Measurements from ENCODE around the gene DPP10.
"Not testable (repeated sequence)": the region's sequence is repeated elsewhere in the genome, so short reads cannot be mapped to it uniquely, and the experiment has no call there.

Gene DPP10

GRCh38 chr2:115386465-115386864, 944.0 kb downstream of the DPP10 start:
- Histone ChIP-seq H3K4me1 (ENCODE audit: control insufficient read depth in 1 of 2, insufficient read depth in 2 of 2, low read length in 2 of 2) (no peaks in the 10 kb centered on the region), H3K27ac (ENCODE audit: low read length) (no peak overlapping the region), H3K36me3 (ENCODE audit: control insufficient read depth in 1 of 2, insufficient read depth in 2 of 2, low read length in 2 of 2) (no peaks in the 10 kb centered on the region)

GRCh38 chr2:115389024-115389423, 946.6 kb downstream of the DPP10 start:
- Histone ChIP-seq H3K36me3 (ENCODE audit: control insufficient read depth in 1 of 2, insufficient read depth in 2 of 2, low read length in 2 of 2) (no peaks in the 10 kb centered on the region), H3K27me3 (ENCODE audit: low read depth, low read length) (no peaks in the 10 kb centered on the region), H3K4me3 (ENCODE audit: low read depth in 1 of 2, low read length in 2 of 2) (no peak overlapping the region), H3K4me1 (ENCODE audit: control insufficient read depth in 1 of 2, insufficient read depth in 2 of 2, low read length in 2 of 2) (no peaks in the 10 kb centered on the region), H3K27ac (ENCODE audit: low read length) (no peak overlapping the region), H3K9me3 (ENCODE audit: control insufficient read depth in 1 of 2, low read length in 2 of 2) (no peaks in the 10 kb centered on the region)

More at GRCh38 chr2:115386465-115386864, 944.0 kb downstream of the DPP10 start:
- Histone ChIP-seq H3K4me3 (ENCODE audit: low read depth in 1 of 2, low read length in 2 of 2) (no peak overlapping the region), H3K27me3 (ENCODE audit: low read depth, low read length) (no peaks in the 10 kb centered on the region), H3K9me3 (ENCODE audit: control insufficient read depth in 1 of 2, low read length in 2 of 2) (peaks cover 0 to 7% of the 10 kb centered on the region in 2 donors)

GRCh38 chr2:115389898-115390565, 947.6 kb downstream of the DPP10 start:
- H3K36me3 ChIP-seq (ENCODE audit: control insufficient read depth in 1 of 2, insufficient read depth in 2 of 2, low read length in 2 of 2): no peaks in the 10 kb centered on the region
- H3K9me3 ChIP-seq (ENCODE audit: control insufficient read depth in 1 of 2, low read length in 2 of 2): no peaks in the 10 kb centered on the region

GRCh38 chr2:115396579-115396978, 954.1 kb downstream of the DPP10 start:
- Histone ChIP-seq H3K9me3 (ENCODE audit: control insufficient read depth in 1 of 2, low read length in 2 of 2) (no peaks in the 10 kb centered on the region), H3K36me3 (ENCODE audit: control insufficient read depth in 1 of 2, insufficient read depth in 2 of 2, low read length in 2 of 2) (no peaks in the 10 kb centered on the region), H3K27me3 (ENCODE audit: low read depth, low read length) (no peaks in the 10 kb centered on the region), H3K27ac (ENCODE audit: low read length) (no peak overlapping the region), H3K4me1 (ENCODE audit: control insufficient read depth in 1 of 2, insufficient read depth in 2 of 2, low read length in 2 of 2) (no peaks in the 10 kb centered on the region), H3K4me3 (ENCODE audit: low read depth in 1 of 2, low read length in 2 of 2) (no peak overlapping the region)

More at GRCh38 chr2:115389898-115390565, 947.6 kb downstream of the DPP10 start:
- H3K27ac ChIP-seq (ENCODE audit: low read length): no peak overlapping the region
- H3K27me3 ChIP-seq (ENCODE audit: low read depth, low read length): no peaks in the 10 kb centered on the region
- H3K4me1 ChIP-seq (ENCODE audit: control insufficient read depth in 1 of 2, insufficient read depth in 2 of 2, low read length in 2 of 2): no peaks in the 10 kb centered on the region
- no peak overlapping the region for H3K4me3 ChIP-seq (ENCODE audit: low read depth in 1 of 2, low read length in 2 of 2)

- Histone ChIP-seq H3K36me3 (ENCODE audit: control insufficient read depth in 1 of 2, insufficient read depth in 2 of 2, low read length in 2 of 2) (no peaks in the 10 kb centered on the region), H3K27me3 (ENCODE audit: low read depth, low read length) (no peaks in the 10 kb centered on the region), H3K4me3 (ENCODE audit: low read depth in 1 of 2, low read length in 2 of 2) (no peak overlapping the region), H3K4me1 (ENCODE audit: control insufficient read depth in 1 of 2, insufficient read depth in 2 of 2, low read length in 2 of 2) (no peaks in the 10 kb centered on the region), H3K9me3 (ENCODE audit: control insufficient read depth in 1 of 2, low read length in 2 of 2) (no peaks in the 10 kb centered on the region), H3K27ac (ENCODE audit: low read length) (no peak overlapping the region)
Observed at GRCh38 chr2:115400940-115401339, 958.5 kb downstream of the DPP10 start.

- H3K9me3 ChIP-seq (ENCODE audit: control insufficient read depth in 1 of 2, low read length in 2 of 2): no peaks in the 10 kb centered on the region
- H3K4me3 ChIP-seq (ENCODE audit: low read depth in 1 of 2, low read length in 2 of 2): no peak overlapping the region
- no peak overlapping the region for H3K27ac ChIP-seq (ENCODE audit: low read length)
- no peaks in the 10 kb centered on the region for H3K36me3 ChIP-seq (ENCODE audit: control insufficient read depth in 1 of 2, insufficient read depth in 2 of 2, low read length in 2 of 2)
- H3K27me3 ChIP-seq (ENCODE audit: low read depth, low read length): no peaks in the 10 kb centered on the region
- H3K4me1 ChIP-seq (ENCODE audit: control insufficient read depth in 1 of 2, insufficient read depth in 2 of 2, low read length in 2 of 2): no peaks in the 10 kb centered on the region
Observed at GRCh38 chr2:115412501-115412900, 970.1 kb downstream of the DPP10 start.

- H3K4me1 ChIP-seq (ENCODE audit: control insufficient read depth in 1 of 2, insufficient read depth in 2 of 2, low read length in 2 of 2): no peaks in the 10 kb centered on the region
- no peaks in the 10 kb centered on the region for H3K9me3 ChIP-seq (ENCODE audit: control insufficient read depth in 1 of 2, low read length in 2 of 2)
- H3K36me3 ChIP-seq (ENCODE audit: control insufficient read depth in 1 of 2, insufficient read depth in 2 of 2, low read length in 2 of 2): no peaks in the 10 kb centered on the region
- no peak overlapping the region for H3K4me3 ChIP-seq (ENCODE audit: low read depth in 1 of 2, low read length in 2 of 2)
- no peak overlapping the region for H3K27ac ChIP-seq (ENCODE audit: low read length)
- no peaks in the 10 kb centered on the region for H3K27me3 ChIP-seq (ENCODE audit: low read depth, low read length)
Observed at GRCh38 chr2:115413791-115414190, 971.4 kb downstream of the DPP10 start.

- Histone ChIP-seq H3K27ac (ENCODE audit: low read length) (no peak overlapping the region), H3K9me3 (ENCODE audit: control insufficient read depth in 1 of 2, low read length in 2 of 2) (no peaks in the 10 kb centered on the region), H3K4me1 (ENCODE audit: control insufficient read depth in 1 of 2, insufficient read depth in 2 of 2, low read length in 2 of 2) (no peaks in the 10 kb centered on the region), H3K4me3 (ENCODE audit: low read depth in 1 of 2, low read length in 2 of 2) (no peak overlapping the region), H3K27me3 (ENCODE audit: low read depth, low read length) (no peaks in the 10 kb centered on the region), H3K36me3 (ENCODE audit: control insufficient read depth in 1 of 2, insufficient read depth in 2 of 2, low read length in 2 of 2) (no peaks in the 10 kb centered on the region)
Observed at GRCh38 chr2:115414466-115414865, 972.0 kb downstream of the DPP10 start.

- Histone ChIP-seq H3K4me3 (ENCODE audit: low read depth in 1 of 2, low read length in 2 of 2) (no peak overlapping the region), H3K36me3 (ENCODE audit: control insufficient read depth in 1 of 2, insufficient read depth in 2 of 2, low read length in 2 of 2) (no peaks in the 10 kb centered on the region), H3K27me3 (ENCODE audit: low read depth, low read length) (no peaks in the 10 kb centered on the region), H3K9me3 (ENCODE audit: control insufficient read depth in 1 of 2, low read length in 2 of 2) (no peaks in the 10 kb centered on the region), H3K4me1 (ENCODE audit: control insufficient read depth in 1 of 2, insufficient read depth in 2 of 2, low read length in 2 of 2) (no peaks in the 10 kb centered on the region), H3K27ac (ENCODE audit: low read length) (no peak overlapping the region)
Observed at GRCh38 chr2:115422004-115422634, 979.7 kb downstream of the DPP10 start.

- Histone ChIP-seq H3K27ac (ENCODE audit: low read length) (no peak overlapping the region), H3K4me3 (ENCODE audit: low read depth in 1 of 2, low read length in 2 of 2) (no peak overlapping the region), H3K27me3 (ENCODE audit: low read depth, low read length) (no peaks in the 10 kb centered on the region), H3K36me3 (ENCODE audit: control insufficient read depth in 1 of 2, insufficient read depth in 2 of 2, low read length in 2 of 2) (no peaks in the 10 kb centered on the region), H3K4me1 (ENCODE audit: control insufficient read depth in 1 of 2, insufficient read depth in 2 of 2, low read length in 2 of 2) (no peaks in the 10 kb centered on the region), H3K9me3 (ENCODE audit: control insufficient read depth in 1 of 2, low read length in 2 of 2) (peaks cover 0 to 8% of the 10 kb centered on the region in 2 donors)
Observed at GRCh38 chr2:115427436-115427835, 985.0 kb downstream of the DPP10 start.

- not testable (repeated sequence) for H3K36me3 ChIP-seq (ENCODE audit: control insufficient read depth in 1 of 2, insufficient read depth in 2 of 2, low read length in 2 of 2); H3K27me3 ChIP-seq (ENCODE audit: low read depth, low read length); H3K4me1 ChIP-seq (ENCODE audit: control insufficient read depth in 1 of 2, insufficient read depth in 2 of 2, low read length in 2 of 2); H3K4me3 ChIP-seq (ENCODE audit: low read depth in 1 of 2, low read length in 2 of 2); H3K9me3 ChIP-seq (ENCODE audit: control insufficient read depth in 1 of 2, low read length in 2 of 2); H3K27ac ChIP-seq (ENCODE audit: low read length)
Observed at GRCh38 chr2:115440746-115441145, 998.3 kb downstream of the DPP10 start.
